GM21381 (cell line): Measurements from ENCODE around the gene ELAVL4.

Experiments
- ATAC-seq: cut with Tn5 transposase; IDR thresholded peaks from one replicate; pipeline ENCODE4 v1.9.1; 2021; ENCODE audit warnings: mild to moderate bottlenecking, moderate library complexity; ENCODE audit not compliant: unreplicated experiment

Gene ELAVL4

GRCh38 chr1:50175719-50176639, 67.3 kb downstream of the ELAVL4 start:
- no peak for ATAC-seq

- no peak for ATAC-seq
Measured at GRCh38 chr1:50177994-50178393, 69.3 kb downstream of the ELAVL4 start.

GRCh38 chr1:50179639-50180038, 70.9 kb downstream of the ELAVL4 start:
- ATAC-seq, result no peak

- ATAC-seq, result no peak
Measured at GRCh38 chr1:50180367-50180766, 71.6 kb downstream of the ELAVL4 start.

- ATAC-seq, result no peak
Measured at GRCh38 chr1:50181027-50181663, 72.4 kb downstream of the ELAVL4 start.

GRCh38 chr1:50183378-50184133, 74.8 kb downstream of the ELAVL4 start:
- ATAC-seq, result no peak

- ATAC-seq, result no peak
Measured at GRCh38 chr1:50189369-50189768, 80.6 kb downstream of the ELAVL4 start.

GRCh38 chr1:50193002-50193401, 84.3 kb downstream of the ELAVL4 start:
- ATAC-seq, result no peak

GRCh38 chr1:50195205-50195604, 86.5 kb downstream of the ELAVL4 start:
- no peak for ATAC-seq

DNA sequence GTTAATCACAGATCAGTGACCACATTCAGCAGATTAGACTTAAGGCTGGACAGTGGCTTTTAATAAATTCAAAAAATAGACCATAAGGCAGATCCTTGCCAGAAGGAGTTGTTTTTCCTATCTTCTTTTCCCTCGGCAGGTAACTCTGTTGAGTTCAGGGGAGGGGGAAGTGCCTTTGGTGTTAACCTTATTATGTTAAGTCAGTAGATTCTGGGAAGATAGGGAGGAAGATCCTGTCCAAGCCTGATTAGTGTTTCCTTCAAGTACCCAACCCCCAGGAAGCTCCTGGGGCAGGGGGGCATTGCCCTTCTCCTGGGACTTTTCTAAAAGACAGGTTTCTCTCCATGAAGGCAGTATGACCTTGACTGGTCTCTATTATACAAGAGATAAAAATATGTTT, 87.4 kb downstream of the ELAVL4 start:
- ATAC-seq, result no peak

DNA sequence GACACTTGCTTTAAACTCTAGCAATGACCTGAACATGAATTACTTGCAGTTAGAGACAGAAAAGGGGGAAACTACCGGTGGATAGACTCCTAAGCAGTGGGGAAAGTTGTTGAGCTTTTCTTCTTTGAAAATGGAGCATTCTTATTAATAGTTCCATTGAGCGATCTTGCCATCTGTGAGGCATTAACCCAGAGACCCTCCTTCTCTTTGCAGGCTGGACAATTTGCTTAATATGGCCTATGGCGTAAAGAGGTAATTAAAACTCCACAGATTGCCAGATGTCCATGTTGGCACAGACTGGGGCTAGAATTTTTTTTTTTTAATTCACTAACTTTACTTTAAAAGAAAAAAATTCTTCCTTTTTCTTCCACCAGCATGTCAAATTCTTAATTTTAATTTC, 88.5 kb downstream of the ELAVL4 start:
- no peak for ATAC-seq

- no peak for ATAC-seq
Measured at GRCh38 chr1:50208315-50208714, 99.6 kb downstream of the ELAVL4 start.

- ATAC-seq, result no peak
Measured at GRCh38 chr1:50208756-50209155, 100.0 kb downstream of the ELAVL4 start.

DNA sequence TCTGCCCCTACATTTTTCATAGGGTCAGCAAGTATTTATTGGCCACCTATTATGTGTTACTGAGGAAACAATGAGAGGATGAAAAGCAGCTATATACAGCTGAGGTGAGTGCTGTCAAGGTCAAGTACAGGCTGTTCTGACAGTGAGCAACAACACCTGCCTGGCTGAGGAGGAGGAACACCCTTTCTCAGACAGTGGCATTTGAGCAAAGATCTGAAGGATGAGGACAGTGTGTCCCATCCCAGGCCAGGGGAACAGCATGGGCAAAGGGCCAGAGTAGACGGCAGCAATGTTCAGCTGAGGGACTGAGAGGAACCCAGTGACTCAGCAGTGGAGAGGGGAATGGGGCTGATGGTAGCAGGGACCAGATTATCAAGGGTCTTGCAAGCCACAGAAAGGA, 101.0 kb downstream of the ELAVL4 start:
- no peak for ATAC-seq

- no peak for ATAC-seq
Measured at GRCh38 chr1:50213505-50213904, 104.8 kb downstream of the ELAVL4 start.

- no peak for ATAC-seq
Measured at GRCh38 chr1:50214717-50215116, 106.0 kb downstream of the ELAVL4 start.

GRCh38 chr1:50218344-50219120, 109.8 kb downstream of the ELAVL4 start:
- no peak for ATAC-seq

DNA sequence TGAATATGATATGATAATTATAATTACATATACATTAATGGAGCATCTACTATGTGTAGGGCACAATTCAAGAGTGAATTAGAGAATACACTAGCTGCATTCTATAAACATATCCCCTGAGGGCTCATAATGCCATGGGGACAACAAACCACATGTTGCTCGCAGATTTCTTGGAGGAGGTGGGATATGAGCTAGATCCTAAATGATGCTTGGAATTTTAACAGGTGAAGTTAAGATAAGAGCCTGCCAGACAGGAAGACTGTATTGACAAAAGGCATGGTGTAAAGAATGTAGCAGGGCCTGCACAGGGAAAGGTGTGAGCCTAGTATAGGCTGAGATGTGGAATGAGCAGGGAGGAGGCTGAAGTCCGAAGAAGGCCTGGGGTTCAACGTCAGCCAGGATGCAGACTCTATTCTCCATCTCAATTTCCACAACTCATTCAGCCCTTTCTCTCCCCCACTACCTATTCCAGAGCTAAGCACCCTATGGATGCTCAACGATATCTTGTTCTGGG, 120.2 kb downstream of the ELAVL4 start:
- no peak for ATAC-seq

- no peak for ATAC-seq
Measured at GRCh38 chr1:50231209-50231608, 122.5 kb downstream of the ELAVL4 start.

DNA sequence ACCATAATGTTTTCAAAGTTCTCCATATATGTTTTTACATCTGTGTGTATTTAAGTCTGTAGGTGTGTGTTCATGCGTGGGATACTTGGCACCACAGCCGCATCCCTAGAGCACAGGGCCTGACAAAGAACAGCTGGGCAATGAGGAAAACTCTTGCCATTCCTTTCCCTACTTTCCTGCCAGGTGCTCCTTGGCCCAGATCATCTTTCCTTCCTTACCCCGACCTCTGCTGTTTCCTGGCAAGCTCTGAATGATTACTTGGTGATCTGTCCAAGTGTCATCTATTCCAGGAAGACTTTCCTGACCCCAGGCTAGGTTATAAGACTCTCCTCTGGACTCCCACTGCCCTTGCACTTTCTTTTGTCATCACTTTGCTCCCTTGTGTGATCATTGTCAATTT, 123.6 kb downstream of the ELAVL4 start:
- no peak for ATAC-seq

- ATAC-seq, result no peak
Measured at GRCh38 chr1:50236656-50237055, 127.9 kb downstream of the ELAVL4 start.
